Measurements from ENCODE around the gene TRERF1.

DNA sequence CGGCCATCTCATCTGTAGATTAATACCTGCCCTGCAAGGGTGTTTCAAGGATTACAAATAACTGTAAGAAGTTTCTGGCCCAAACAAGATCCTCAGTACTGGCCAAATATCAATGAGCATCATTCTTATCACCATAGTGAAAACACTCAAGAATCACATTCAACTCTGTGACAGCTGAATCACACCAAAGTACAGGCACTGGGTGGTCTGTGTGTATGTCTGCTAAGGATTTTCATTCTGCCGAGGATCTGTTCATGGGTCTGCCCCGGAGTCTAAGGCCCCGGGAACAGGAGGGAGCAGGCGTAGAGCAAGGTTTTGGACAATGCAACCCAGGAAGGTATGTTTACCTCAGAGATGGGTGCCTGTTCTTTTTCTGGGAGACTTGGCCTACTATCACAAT lies 110.5 kb downstream of the TRERF1 start:
- TF ChIP-seq TAF1 (IDR thresholded peaks at IDR 0.05; ENCODE audit: borderline replicate concordance, low read depth, low read length) (no peak), CTCF (IDR thresholded peaks at IDR 0.05) (no peak)

Measured in SK-N-SH (cell line).